HG03025 (cell line): ENCODE data around the gene GSDMA.
A peak's percentile ranks its signal among the peaks of the same experiment; 100 is the strongest.
"Not testable (repeated sequence)": the region's sequence is repeated elsewhere in the genome, so short reads cannot be mapped to it uniquely, and the experiment has no call there.

Source experiments
- ATAC-seq: cut with Tn5 transposase; IDR thresholded peaks from one replicate; pipeline ENCODE4 v1.9.1; 2021; ENCODE audit warnings: mild to moderate bottlenecking, moderate library complexity; ENCODE audit not compliant: unreplicated experiment, low FRiP score

Gene GSDMA

GRCh38 chr17:39928858-39929645, 33.8 kb upstream of the GSDMA start:
- ATAC-seq: no peak

- ATAC-seq: no peak
Measured at GRCh38 chr17:39929646-39930407, 33.0 kb upstream of the GSDMA start.

GRCh38 chr17:39933912-39934311, 28.9 kb upstream of the GSDMA start:
- ATAC-seq: no peak

GRCh38 chr17:39934324-39934723, 28.5 kb upstream of the GSDMA start:
- ATAC-seq: no peak

- no peak for ATAC-seq
Measured at GRCh38 chr17:39935909-39936308, 26.9 kb upstream of the GSDMA start.

- ATAC-seq: no peak
Measured at GRCh38 chr17:39937447-39937846, 25.4 kb upstream of the GSDMA start.

GRCh38 chr17:39938140-39938869, 24.5 kb upstream of the GSDMA start:
- ATAC-seq: no peak

- no peak for ATAC-seq
Measured at GRCh38 chr17:39939106-39939505, 23.7 kb upstream of the GSDMA start.

- no peak for ATAC-seq
Measured at GRCh38 chr17:39939588-39940419, 23.0 kb upstream of the GSDMA start.

- ATAC-seq: no peak
Measured at GRCh38 chr17:39943702-39944392, 19.0 kb upstream of the GSDMA start.

GRCh38 chr17:39944393-39944711, 18.5 kb upstream of the GSDMA start:
- ATAC-seq: no peak

GRCh38 chr17:39946551-39947330, 16.1 kb upstream of the GSDMA start:
- ATAC-seq: no peak

GRCh38 chr17:39948489-39948828, 14.3 kb upstream of the GSDMA start:
- not testable (repeated sequence) for ATAC-seq

- ATAC-seq: no peak
Measured at GRCh38 chr17:39949028-39949427, 13.8 kb upstream of the GSDMA start.

- no peak for ATAC-seq
Measured at GRCh38 chr17:39950871-39951348, 11.9 kb upstream of the GSDMA start.

- ATAC-seq: no peak
Measured at GRCh38 chr17:39951924-39952679, 10.7 kb upstream of the GSDMA start.

- ATAC-seq: peak; percentile 59
Measured at GRCh38 chr17:39952680-39953470, 9.9 kb upstream of the GSDMA start.

GRCh38 chr17:39953471-39953888, 9.3 kb upstream of the GSDMA start:
- no peak for ATAC-seq
